ENCODE results near the gene ZNF318.

GRCh38 chr6:43290339-43290904, 79.0 kb downstream of the ZNF318 start:
- TF ChIP-seq CTCF (IDR thresholded peaks at IDR 0.05; ENCODE audit: insufficient read depth, low read length, poor library complexity, severe bottlenecking) (no peak), EZH2phosphoT487 (conservative IDR thresholded peaks at IDR 0.05; ENCODE audit: low read length) (no peak)
